Caco-2 (cell line): ENCODE data around the gene CNR2. TPM values are rescaled to one million over a fixed set of nuclear protein-coding genes. Genes with fewer than 3 reads are reported as not detected.

Experiments used
- BruUV-seq: library from RNA; stranded (reverse); fragments of 400-500 nt; replicated peaks from 2 replicates; lab custom pipeline; 2021; lab: Mats Ljungman, UMichigan
- CTCF ChIA-PET: fragments of 300-600 bp; sonication (Branson Sonifier 250); formaldehyde crosslinking; loops from one replicate; lab custom pipeline; 2022; ENCODE audit warnings: antibody characterized with exemption; lab: Charles Lee
- POLR2A ChIA-PET: fragments of 300-600 bp; sonication (Branson Sonifier 250); formaldehyde crosslinking; loops from one replicate; lab custom pipeline; 2022; ENCODE audit warnings: antibody characterized with exemption; lab: Charles Lee
- DNase-seq, 2 experiments: peaks; one replicate each; pipeline versions ENCODE4 v3.0.0 to v3.0.0-alpha.2; 2020 to 2022
- H3K27me3 ChIP-seq: replicated peaks from 2 replicates; pipeline ENCODE4 v1.6.0; 2011; ENCODE audit warnings: low read length; ENCODE audit not compliant: control insufficient read depth, insufficient read depth
- H3K36me3 ChIP-seq: 2 replicates; pipeline ENCODE4 v1.5.1; 2011; ENCODE audit warnings: low read length; ENCODE audit not compliant: control insufficient read depth, insufficient read depth
- H3K4me1 ChIP-seq: fragments of 250-450 bp; sonication (Bioruptor Pico); 2 replicates; pipeline ENCODE4 v1.5.1; 2020; ENCODE audit warnings: mild to moderate bottlenecking
- H3K4me3 ChIP-seq: 2 replicates; pipeline ENCODE4 v1.5.1; 2011; ENCODE audit warnings: low read depth, mild to moderate bottlenecking, control low read depth, low read length
- H3K9me3 ChIP-seq: fragments of 250-450 bp; sonication (Bioruptor Pico); 2 replicates; pipeline ENCODE4 v1.5.1; 2020; ENCODE audit warnings: mild to moderate bottlenecking, moderate library complexity
- H3K27ac Mint-ChIP-seq: one replicate; pipeline ENCODE4 v1.8.0; 2022; ENCODE audit warnings: mixed read lengths; ENCODE audit not compliant: unreplicated experiment
- H3K27me3 Mint-ChIP-seq: one replicate; pipeline ENCODE4 v1.8.0; 2022; ENCODE audit warnings: mixed read lengths; ENCODE audit not compliant: insufficient read depth, unreplicated experiment
- H3K36me3 Mint-ChIP-seq: one replicate; pipeline ENCODE4 v1.8.0; 2022; ENCODE audit warnings: mild to moderate bottlenecking, mixed read lengths; ENCODE audit not compliant: insufficient read depth, unreplicated experiment
- H3K4me1 Mint-ChIP-seq: one replicate; pipeline ENCODE4 v1.8.0; 2022; ENCODE audit warnings: low read depth, mixed read lengths; ENCODE audit not compliant: unreplicated experiment
- H3K4me3 Mint-ChIP-seq: one replicate; pipeline ENCODE4 v1.8.0; 2022; ENCODE audit warnings: mild to moderate bottlenecking, moderate library complexity, mixed read lengths; ENCODE audit not compliant: unreplicated experiment
- H3K9me3 Mint-ChIP-seq: one replicate; pipeline ENCODE4 v1.8.0; 2022; ENCODE audit warnings: mixed read lengths; ENCODE audit not compliant: unreplicated experiment
- CTCF ChIP-seq, 2 experiments: fragments of 200-600 bp in 1 of 2; IDR thresholded peaks; 1 replicate in 1 of 2; 2 replicates in 1 of 2; pipeline versions ENCODE4 v1.5.1 to v1.8.0; 2011 to 2022; ENCODE audit warnings: antibody characterized with exemption in 1 of 2, control low read depth in 1 of 2, inconsistent platforms in 1 of 2, low read depth in 1 of 2, low read length in 1 of 2, mild to moderate bottlenecking in 1 of 2, moderate library complexity in 1 of 2; ENCODE audit not compliant: insufficient read depth in 1 of 2, severe bottlenecking in 1 of 2, unreplicated experiment in 1 of 2
- intact Hi-C: fragments of 100-400 bp; cut with micrococcal nuclease; formaldehyde crosslinking; loops from one replicate; pipeline ENCODE4 v1.10.0; 2022; ENCODE audit not compliant: unreplicated experiment
- total RNA-seq: library from RNA; stranded (reverse); gene quantifications from 2 replicates; pipeline ENCODE4 v1.2.3, GENCODE V29; 2022

The CNR2 gene
- total RNA-seq, 1 experiment from 2014 or later = not detected

GRCh38 chr1:23925279-23925678 is 12.1 kb upstream of the CNR2 start:
- POLR2A ChIA-PET = interaction anchor here (0.6 kb wide), 1 partner anchor 13 kb away, joined by 3 read pairs; no protein-coding TSS in a partner anchor
- intact Hi-C loops = no loop called here
- no peak overlapping the region for H3K4me3 ChIP-seq
- H3K27ac Mint-ChIP-seq = no peak overlapping the region
- no peaks in the 10 kb centered on the region for H3K36me3 ChIP-seq
- H3K4me3 Mint-ChIP-seq = no peak overlapping the region
- H3K36me3 Mint-ChIP-seq = peaks cover 4% of the 10 kb centered on the region
- H3K27me3 ChIP-seq = no peaks in the 10 kb centered on the region
- no peaks in the 10 kb centered on the region for H3K9me3 Mint-ChIP-seq
- no peaks in the 10 kb centered on the region for H3K27me3 Mint-ChIP-seq
- TF ChIP-seq CTCF (IDR thresholded peaks at IDR 0.05; ENCODE audit: insufficient read depth in 1 of 2, low read depth in 1 of 2, low read length in 1 of 2, severe bottlenecking in 1 of 2, unreplicated experiment in 1 of 2) = no peak
- no peak for DNase-seq
- H3K4me1 ChIP-seq = no peaks in the 10 kb centered on the region
- no TSS peak for BruUV-seq
- H3K4me1 Mint-ChIP-seq = no peaks in the 10 kb centered on the region
- CTCF ChIA-PET = no interaction called here
- no peaks in the 10 kb centered on the region for H3K9me3 ChIP-seq

GRCh38 chr1:23924601-23925000 is 11.4 kb upstream of the CNR2 start:
- Mint-ChIP-seq H3K27me3 (no peaks in the 10 kb centered on the region), H3K4me1 (no peaks in the 10 kb centered on the region), H3K9me3 (no peaks in the 10 kb centered on the region), H3K36me3 (peaks cover 4% of the 10 kb centered on the region), H3K4me3 (no peak overlapping the region), H3K27ac (no peak overlapping the region)
- BruUV-seq = no TSS peak
- H3K4me1 ChIP-seq = no peaks in the 10 kb centered on the region
- H3K9me3 ChIP-seq = no peaks in the 10 kb centered on the region
- no peak for TF ChIP-seq CTCF (IDR thresholded peaks at IDR 0.05; ENCODE audit: insufficient read depth in 1 of 2, low read depth in 1 of 2, low read length in 1 of 2, severe bottlenecking in 1 of 2, unreplicated experiment in 1 of 2)
- ChIA-PET POLR2A (no interaction called here), CTCF (no interaction called here)
- DNase-seq = no peak
- intact Hi-C loops = no loop called here
- H3K4me3 ChIP-seq = no peak overlapping the region
- H3K36me3 ChIP-seq = no peaks in the 10 kb centered on the region
- no peaks in the 10 kb centered on the region for H3K27me3 ChIP-seq

- Mint-ChIP-seq H3K9me3 (no peaks in the 10 kb centered on the region), H3K27ac (no peak overlapping the region), H3K4me1 (no peaks in the 10 kb centered on the region), H3K27me3 (no peaks in the 10 kb centered on the region), H3K36me3 (peaks cover under 1% of the 10 kb centered on the region), H3K4me3 (no peak overlapping the region)
- H3K4me3 ChIP-seq = no peak overlapping the region
- intact Hi-C loops = no loop called here
- ChIA-PET POLR2A (no interaction called here), CTCF (no interaction called here)
- H3K9me3 ChIP-seq = no peaks in the 10 kb centered on the region
- H3K27me3 ChIP-seq = no peaks in the 10 kb centered on the region
- no peaks in the 10 kb centered on the region for H3K36me3 ChIP-seq
- no TSS peak for BruUV-seq
- H3K4me1 ChIP-seq = no peaks in the 10 kb centered on the region
- TF ChIP-seq CTCF (IDR thresholded peaks at IDR 0.05; ENCODE audit: insufficient read depth in 1 of 2, low read depth in 1 of 2, low read length in 1 of 2, severe bottlenecking in 1 of 2, unreplicated experiment in 1 of 2) = no peak
- DNase-seq = no peak
These were observed 10.7 kb upstream of the CNR2 start for GRCh38 chr1:23923592-23924499.
